Right kidney (tissue), 1 donor: ENCODE measurements around the gene CHID1.
A peak's percentile ranks its signal among the peaks of the same experiment; 100 is the strongest.

Experiments used
- DNase-seq: peaks from one replicate; pipeline ENCODE4 v3.0.0-alpha.2; 2016

CHID1 gene

GRCh38 chr11:888310-889212 lies 22.0 kb downstream of the CHID1 start:
- DNase-seq = no peak

- no peak for DNase-seq
These were observed 23.0 kb downstream of the CHID1 start for GRCh38 chr11:887589-887988.

GRCh38 chr11:886568-886967 lies 24.0 kb downstream of the CHID1 start:
- no peak for DNase-seq

- DNase-seq = no peak
These were observed 26.0 kb downstream of the CHID1 start for GRCh38 chr11:884578-885070.

GRCh38 chr11:883527-883926 lies 27.1 kb downstream of the CHID1 start:
- DNase-seq = no peak

- no peak for DNase-seq
These were observed 28.0 kb downstream of the CHID1 start for GRCh38 chr11:882596-882995.

- no peak for DNase-seq
These were observed 30.2 kb downstream of the CHID1 start for GRCh38 chr11:880447-880846.

- DNase-seq = no peak
These were observed 33.0 kb downstream of the CHID1 start for GRCh38 chr11:877565-877964.

GRCh38 chr11:876545-876944 lies 34.1 kb downstream of the CHID1 start:
- DNase-seq = no peak

GRCh38 chr11:875769-876301 lies 34.8 kb downstream of the CHID1 start:
- DNase-seq = no peak

- DNase-seq = no peak
These were observed 35.4 kb downstream of the CHID1 start for GRCh38 chr11:875203-875602.

GRCh38 chr11:873706-874105 lies 36.9 kb downstream of the CHID1 start:
- no peak for DNase-seq

GRCh38 chr11:872799-873198 lies 37.8 kb downstream of the CHID1 start:
- no peak for DNase-seq

GRCh38 chr11:871472-871871 lies 39.1 kb downstream of the CHID1 start:
- DNase-seq = no peak

- DNase-seq = no peak
These were observed 40.2 kb downstream of the CHID1 start for GRCh38 chr11:870418-870817.

- DNase-seq = peak; percentile 65
These were observed 40.5 kb downstream of the CHID1 start for GRCh38 chr11:870127-870413.

GRCh38 chr11:869399-870126 lies 41.0 kb downstream of the CHID1 start:
- no peak for DNase-seq

GRCh38 chr11:868802-869201 lies 41.8 kb downstream of the CHID1 start:
- no peak for DNase-seq

GRCh38 chr11:868394-868793 lies 42.2 kb downstream of the CHID1 start:
- DNase-seq = no peak

GRCh38 chr11:867856-868358 lies 42.7 kb downstream of the CHID1 start:
- no peak for DNase-seq

- DNase-seq = no peak
These were observed 44.1 kb downstream of the CHID1 start for GRCh38 chr11:866481-866880.

- DNase-seq = no peak
These were observed 44.9 kb downstream of the CHID1 start for GRCh38 chr11:865462-866430.
